SK-N-SH treated with all-trans-retinoic acid at 6 μM for 48 hours (cell line): Measurements from ENCODE around the gene GLRA1.

Experiments
- ATAC-seq: fragments of 200-7000 bp; cut with Tn5 transposase; 3 replicates; pipeline ENCODE4 v1.9.1; 2020; ENCODE audit warnings: mild to moderate bottlenecking, moderate library complexity
- ARNTL ChIP-seq: fragments of 450-650 bp; formaldehyde crosslinking; IDR thresholded peaks from 2 replicates; pipeline ENCODE4 v1.5.0; 2020; ENCODE audit warnings: low read depth, mild to moderate bottlenecking, moderate library complexity, borderline replicate concordance
- BACH2 ChIP-seq: fragments of 250-450 bp; sonication (Bioruptor Pico); IDR thresholded peaks from 2 replicates; pipeline ENCODE4 v1.9.0; 2021; ENCODE audit warnings: mild to moderate bottlenecking, borderline replicate concordance
- CREB5 ChIP-seq: fragments of 250-450 bp; sonication (Bioruptor Pico); IDR thresholded peaks from 2 replicates; pipeline ENCODE4 v1.5.1; 2020; ENCODE audit warnings: low read depth, mild to moderate bottlenecking, moderate library complexity
- CSDC2 ChIP-seq: fragments of 250-450 bp; sonication (Bioruptor Pico); IDR thresholded peaks from 2 replicates; pipeline ENCODE4 v1.5.0; 2020; ENCODE audit warnings: mild to moderate bottlenecking, moderate library complexity
- CSRNP3 ChIP-seq: fragments of 250-450 bp; sonication (Bioruptor Pico); IDR thresholded peaks from 2 replicates; pipeline ENCODE4 v1.5.1; 2021; ENCODE audit warnings: mild to moderate bottlenecking, moderate library complexity
- ESRRG ChIP-seq: fragments of 250-450 bp; sonication (Bioruptor Pico); IDR thresholded peaks from 2 replicates; pipeline ENCODE4 v1.6.1; 2021; ENCODE audit warnings: mild to moderate bottlenecking
- GLIS3 ChIP-seq: fragments of 250-450 bp; sonication (Bioruptor Pico); IDR thresholded peaks from 2 replicates; pipeline ENCODE4 v1.5.0; 2020; ENCODE audit warnings: mild to moderate bottlenecking, moderate library complexity
- ISL1 ChIP-seq: fragments of 250-450 bp; sonication (Bioruptor Pico); IDR thresholded peaks from 2 replicates; pipeline ENCODE4 v2.1.2; 2022; ENCODE audit warnings: mild to moderate bottlenecking, moderate library complexity
- PATZ1 ChIP-seq: fragments of 250-450 bp; sonication (Bioruptor Pico); IDR thresholded peaks from 2 replicates; pipeline ENCODE4 v1.8.0; 2020; ENCODE audit warnings: mild to moderate bottlenecking, moderate library complexity, borderline replicate concordance
- POU6F1 ChIP-seq: fragments of 250-450 bp; sonication (Bioruptor Pico); IDR thresholded peaks from 2 replicates; pipeline ENCODE4 v1.8.0; 2021; ENCODE audit warnings: low read depth, mild to moderate bottlenecking, moderate library complexity, borderline replicate concordance
- PPARA ChIP-seq: fragments of 250-450 bp; sonication (Bioruptor Pico); IDR thresholded peaks from 2 replicates; pipeline ENCODE4 v1.5.0; 2020; ENCODE audit warnings: mild to moderate bottlenecking, borderline replicate concordance
- RARB ChIP-seq: fragments of 250-450 bp; sonication (Bioruptor Pico); IDR thresholded peaks from 2 replicates; pipeline ENCODE4 v1.8.0; 2021; ENCODE audit warnings: mild to moderate bottlenecking, moderate library complexity
- SNAI2 ChIP-seq: fragments of 250-450 bp; sonication (Bioruptor Pico); IDR thresholded peaks from 2 replicates; pipeline ENCODE4 v1.5.0; 2020; ENCODE audit warnings: mild to moderate bottlenecking, moderate library complexity
- TCF4 ChIP-seq: fragments of 250-450 bp; sonication (Bioruptor Pico); IDR thresholded peaks from 2 replicates; pipeline ENCODE4 v1.8.0; 2021; ENCODE audit warnings: mild to moderate bottlenecking, moderate library complexity, borderline replicate concordance
- TOX ChIP-seq: fragments of 250-450 bp; sonication (Bioruptor Pico); IDR thresholded peaks from 2 replicates; pipeline ENCODE4 v1.8.0; 2021; ENCODE audit warnings: mild to moderate bottlenecking, moderate library complexity, borderline replicate concordance
- TSHZ2 ChIP-seq: fragments of 250-450 bp; sonication (Bioruptor Pico); IDR thresholded peaks from 2 replicates; pipeline ENCODE4 v1.5.0; 2020; ENCODE audit warnings: mild to moderate bottlenecking, moderate library complexity
- ZC3H10 ChIP-seq: fragments of 250-450 bp; sonication (Bioruptor Pico); IDR thresholded peaks from 2 replicates; pipeline ENCODE4 v1.5.1; 2021; ENCODE audit warnings: mild to moderate bottlenecking, moderate library complexity
- ZFP3 ChIP-seq: fragments of 250-450 bp; sonication (Bioruptor Pico); IDR thresholded peaks from 2 replicates; pipeline ENCODE4 v1.5.0; 2020; ENCODE audit warnings: mild to moderate bottlenecking, moderate library complexity
- ZFP30 ChIP-seq: fragments of 450-650 bp; formaldehyde crosslinking; IDR thresholded peaks from 2 replicates; pipeline ENCODE4 v1.5.0; 2022; ENCODE audit warnings: mild to moderate bottlenecking, moderate library complexity
- ZNF565 ChIP-seq: fragments of 450-650 bp; formaldehyde crosslinking; conservative IDR thresholded peaks from 2 replicates; pipeline ENCODE4 v1.5.0; 2020; ENCODE audit warnings: low read depth, mild to moderate bottlenecking, moderate library complexity
- ZNF70 ChIP-seq: fragments of 450-650 bp; formaldehyde crosslinking; IDR thresholded peaks from 2 replicates; pipeline ENCODE4 v1.5.0; 2020; ENCODE audit warnings: mild to moderate bottlenecking, moderate library complexity
- ZNF8 ChIP-seq: fragments of 450-650 bp; formaldehyde crosslinking; IDR thresholded peaks from 2 replicates; pipeline ENCODE4 v1.5.0; 2020; ENCODE audit warnings: mild to moderate bottlenecking, moderate library complexity

GLRA1 gene

GRCh38 chr5:151864061-151864748 lies 60.4 kb downstream of the GLRA1 start:
- TF ChIP-seq POU6F1 = no peak
- TF ChIP-seq ZFP3 (CRISPR knock-in tag) = no peak
- no peak for TF ChIP-seq CSDC2 (CRISPR knock-in tag)
- no peak for TF ChIP-seq RARB
- no peak for TF ChIP-seq ZNF565
- no peak for TF ChIP-seq ZNF8 (CRISPR knock-in tag)
- no peak for TF ChIP-seq BACH2 (CRISPR knock-in tag)
- TF ChIP-seq ZFP30 (CRISPR knock-in tag) = no peak
- no peak for TF ChIP-seq PATZ1 (CRISPR knock-in tag)
- TF ChIP-seq ZNF70 (CRISPR knock-in tag) = no peak
- TF ChIP-seq ESRRG (CRISPR knock-in tag) = no peak
- TF ChIP-seq GLIS3 = no peak
- TF ChIP-seq TSHZ2 (CRISPR knock-in tag) = no peak
- no peak for TF ChIP-seq TCF4 (CRISPR knock-in tag)
- no peak for TF ChIP-seq ZC3H10
- TF ChIP-seq PPARA (CRISPR knock-in tag) = no peak
- no peak for TF ChIP-seq CREB5 (CRISPR knock-in tag)
- TF ChIP-seq CSRNP3 (CRISPR knock-in tag) = no peak
- TF ChIP-seq TOX = no peak
- TF ChIP-seq ISL1 (CRISPR knock-in tag) = no peak
- no peak for ATAC-seq

GRCh38 chr5:151863566-151863965 lies 61.1 kb downstream of the GLRA1 start:
- TF ChIP-seq ZNF565 (no peak), ZNF8 (CRISPR knock-in tag) (no peak), ZFP3 (CRISPR knock-in tag) (no peak), ZNF70 (CRISPR knock-in tag) (no peak), SNAI2 (no peak)
- no peak for ATAC-seq

- ATAC-seq = no peak
- TF ChIP-seq ESRRG (CRISPR knock-in tag) (no peak), ZNF8 (CRISPR knock-in tag) (no peak), ZNF565 (no peak), ARNTL (CRISPR knock-in tag) (no peak), ZC3H10 (no peak), CREB5 (CRISPR knock-in tag) (no peak), PATZ1 (CRISPR knock-in tag) (no peak), ISL1 (CRISPR knock-in tag) (no peak), CSRNP3 (CRISPR knock-in tag) (no peak)
Observed at GRCh38 chr5:151862811-151863472, 61.7 kb downstream of the GLRA1 start.
